GM19043 (cell line): ENCODE results near the gene EPS8.

ENCODE experiments used
- ATAC-seq: cut with Tn5 transposase; IDR thresholded peaks from one replicate; pipeline ENCODE4 v1.9.1; 2021; ENCODE audit warnings: low read depth; ENCODE audit not compliant: unreplicated experiment

The EPS8 gene

DNA sequence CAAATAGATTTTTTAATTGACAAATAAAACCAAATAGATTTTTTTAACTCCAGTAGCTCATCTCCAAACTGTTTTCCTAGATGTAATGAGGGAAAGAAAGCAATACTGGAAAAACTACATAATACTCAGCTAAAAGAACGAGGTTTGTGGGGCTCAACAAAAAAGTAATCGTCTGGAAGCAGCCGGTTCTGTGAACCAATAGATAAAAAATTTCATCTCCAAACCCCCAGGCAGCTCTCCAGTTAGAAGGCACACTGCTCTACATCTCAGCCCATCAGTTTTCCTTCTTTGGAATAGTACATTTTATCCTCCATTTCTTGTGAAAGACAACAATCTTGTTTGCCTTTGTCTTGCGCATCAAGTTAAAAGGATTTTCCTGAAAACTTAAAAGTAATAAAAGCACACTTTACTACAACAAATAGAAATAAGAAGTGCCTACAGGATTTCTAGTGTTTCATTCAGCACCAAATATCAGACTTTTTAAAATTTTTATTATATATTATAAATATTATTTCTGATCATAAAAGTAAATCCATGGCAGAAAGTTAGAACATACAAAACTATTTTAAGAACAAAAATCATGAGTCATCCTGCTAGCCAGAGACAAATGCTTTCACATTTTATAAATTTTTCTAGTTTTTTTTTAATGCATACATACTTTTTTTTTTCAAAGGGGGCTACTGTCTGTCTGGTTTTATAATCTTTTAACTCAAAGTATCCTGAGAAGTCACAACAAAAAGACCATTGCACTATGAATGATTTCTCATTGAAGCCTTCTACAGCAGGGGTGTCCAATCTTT is 67.7 kb downstream of the EPS8 start:
- ATAC-seq, result no peak

DNA sequence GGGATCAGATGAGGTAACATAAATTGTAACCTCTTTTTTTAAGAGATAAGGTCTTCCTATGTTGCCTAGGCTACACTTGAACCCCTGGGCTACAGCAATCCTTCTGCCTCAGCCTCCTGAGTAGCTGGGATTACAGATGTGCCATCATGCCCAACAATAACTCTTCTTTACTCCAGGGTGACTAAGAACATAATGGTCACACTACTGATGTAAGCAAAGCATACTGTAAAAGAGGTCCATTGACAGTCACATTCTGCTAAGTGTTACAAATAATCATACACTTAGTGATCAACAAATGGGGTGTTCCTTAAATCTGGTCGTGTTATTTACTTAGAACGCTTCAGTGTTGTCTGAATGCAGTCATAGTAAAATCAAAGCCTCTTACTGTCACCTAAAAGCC is 68.9 kb downstream of the EPS8 start:
- ATAC-seq, result no peak

DNA sequence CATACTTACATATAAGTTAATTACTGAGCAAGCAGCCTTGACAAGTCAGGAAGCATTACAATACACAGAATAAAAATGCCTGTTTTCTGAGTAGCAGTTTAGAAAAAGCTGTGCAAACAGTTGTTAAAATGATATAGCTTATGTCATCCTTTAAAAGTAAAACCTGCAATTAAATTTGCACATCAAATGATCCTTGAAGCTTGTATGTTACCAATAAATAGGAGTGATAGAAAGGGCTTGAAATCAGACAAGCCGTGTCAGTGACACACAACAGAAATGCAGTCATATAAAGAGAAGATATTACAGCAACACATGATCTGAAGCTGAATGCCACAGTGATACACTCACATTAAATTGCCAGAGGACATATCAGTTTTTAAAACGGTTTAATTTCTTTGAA is 70.0 kb downstream of the EPS8 start:
- no peak for ATAC-seq

DNA sequence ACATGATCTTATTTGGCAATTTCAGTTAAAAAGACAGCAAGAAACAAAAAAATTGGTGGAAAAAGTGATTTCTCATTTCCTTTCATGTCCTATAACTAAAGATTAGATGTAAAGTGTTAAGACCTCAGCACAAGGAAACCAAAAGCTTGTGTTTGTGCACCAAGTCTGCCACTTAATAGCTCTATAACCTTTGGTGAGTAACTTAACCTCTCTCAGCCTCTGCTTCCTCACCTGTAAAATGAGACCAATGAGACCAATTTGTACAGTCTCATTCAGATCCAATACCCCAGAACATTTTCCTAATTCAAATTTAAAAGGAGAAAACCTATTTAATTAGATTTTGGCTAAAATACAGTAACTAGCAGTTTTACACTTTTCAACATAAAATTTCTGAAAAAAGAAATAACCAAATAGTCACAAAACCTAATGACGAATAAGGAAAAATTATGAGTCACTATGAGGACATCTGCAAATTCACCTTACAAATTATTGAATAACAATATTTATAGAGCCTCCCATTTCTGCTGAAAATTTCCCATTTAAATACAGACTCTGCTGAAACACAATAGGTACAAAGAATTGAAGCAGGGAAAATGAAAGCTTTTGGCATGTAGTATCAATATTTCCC is 71.1 kb downstream of the EPS8 start:
- no peak for ATAC-seq

DNA sequence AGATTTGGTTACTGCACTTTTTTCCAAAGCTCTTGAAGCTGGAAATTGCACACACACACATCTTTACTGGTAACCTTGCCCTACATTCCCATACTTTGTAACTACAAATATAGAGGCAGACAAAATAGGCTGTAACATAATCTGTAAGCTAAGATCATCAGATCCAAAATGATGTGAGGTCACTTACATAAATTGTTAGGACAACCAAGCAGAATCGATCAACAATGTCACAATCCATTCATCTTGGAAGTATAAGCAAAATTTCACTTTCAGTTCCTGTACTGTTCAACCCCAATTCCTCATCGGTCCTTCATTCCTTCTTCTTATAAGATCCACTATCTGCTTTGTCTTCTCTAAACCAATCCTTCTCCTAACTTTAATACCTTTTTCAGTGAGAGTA is 72.6 kb downstream of the EPS8 start:
- ATAC-seq, result no peak

DNA sequence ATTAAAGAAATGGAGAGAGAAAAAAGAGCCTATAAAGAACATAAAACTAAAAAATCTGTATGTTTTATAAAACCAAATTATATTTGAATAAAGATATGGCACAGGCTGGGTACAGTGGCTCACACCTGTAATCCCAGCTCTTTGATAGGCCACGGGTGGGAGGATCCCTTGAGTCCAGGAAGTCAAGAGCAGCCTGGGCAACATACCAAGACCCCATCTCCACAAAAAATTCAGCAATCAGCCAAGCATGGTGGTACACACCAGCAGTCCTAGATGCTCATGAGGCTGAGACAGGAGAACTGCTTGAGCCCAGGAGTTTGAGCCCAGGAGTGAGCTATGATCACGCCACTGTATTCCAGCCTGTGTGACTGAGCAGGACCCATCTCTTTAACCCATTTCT is 74.9 kb downstream of the EPS8 start:
- no peak for ATAC-seq

DNA sequence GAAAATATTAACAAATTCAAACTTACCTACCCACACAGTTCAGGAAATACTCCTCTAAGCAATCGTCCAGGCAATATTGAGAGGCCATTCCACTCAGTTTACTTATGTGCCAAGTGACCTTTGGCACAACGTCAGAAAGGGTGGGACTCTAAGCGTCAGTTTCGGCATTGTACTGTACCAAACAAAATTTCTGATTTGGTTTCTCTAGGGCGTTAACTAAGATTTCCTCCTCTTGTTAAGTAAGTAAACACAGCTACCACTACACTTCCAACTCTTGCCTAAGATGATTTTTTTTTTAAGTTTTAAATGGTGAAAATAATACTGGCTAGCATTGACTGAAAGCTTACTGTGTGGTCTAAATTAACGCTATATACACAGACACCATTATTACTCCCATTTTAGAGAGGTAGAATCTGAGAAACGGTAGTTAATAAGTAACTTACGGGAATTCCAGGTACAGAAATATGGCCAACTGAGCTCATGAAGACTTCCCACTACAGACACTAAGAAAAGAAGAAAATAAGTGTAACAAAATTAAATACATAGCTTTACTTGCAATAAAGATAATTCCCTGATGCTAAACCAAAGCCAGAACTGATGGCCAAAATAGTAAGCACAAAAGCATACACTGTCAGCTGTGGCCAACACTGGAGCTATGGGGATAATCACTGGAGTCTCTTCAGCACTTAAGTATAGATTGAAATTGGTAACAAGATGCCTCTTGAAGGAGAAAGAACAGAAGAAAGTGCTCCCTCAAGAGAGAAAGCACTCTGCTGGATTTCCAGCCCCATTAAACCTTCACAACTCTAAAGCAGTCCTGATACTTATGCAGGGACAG is 76.1 kb downstream of the EPS8 start:
- no peak for ATAC-seq

DNA sequence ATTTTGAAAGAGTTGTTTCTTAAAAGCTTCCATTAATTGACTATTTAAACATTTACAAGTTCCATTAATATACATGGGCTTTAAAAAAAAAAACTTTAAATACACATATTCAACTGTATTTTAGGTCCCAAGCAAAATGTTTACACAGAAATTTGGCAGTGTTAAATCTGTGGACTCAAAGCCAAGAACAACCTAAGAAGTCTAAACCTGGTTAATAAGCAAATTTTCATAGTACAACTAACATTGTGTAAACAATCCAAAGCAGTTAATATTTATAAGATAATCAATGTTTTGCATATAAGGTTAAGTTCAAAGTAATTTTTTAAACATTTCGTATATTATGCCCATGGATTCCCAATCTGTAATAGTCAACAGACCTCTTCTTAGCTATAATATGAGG is 77.0 kb downstream of the EPS8 start:
- no peak for ATAC-seq

DNA sequence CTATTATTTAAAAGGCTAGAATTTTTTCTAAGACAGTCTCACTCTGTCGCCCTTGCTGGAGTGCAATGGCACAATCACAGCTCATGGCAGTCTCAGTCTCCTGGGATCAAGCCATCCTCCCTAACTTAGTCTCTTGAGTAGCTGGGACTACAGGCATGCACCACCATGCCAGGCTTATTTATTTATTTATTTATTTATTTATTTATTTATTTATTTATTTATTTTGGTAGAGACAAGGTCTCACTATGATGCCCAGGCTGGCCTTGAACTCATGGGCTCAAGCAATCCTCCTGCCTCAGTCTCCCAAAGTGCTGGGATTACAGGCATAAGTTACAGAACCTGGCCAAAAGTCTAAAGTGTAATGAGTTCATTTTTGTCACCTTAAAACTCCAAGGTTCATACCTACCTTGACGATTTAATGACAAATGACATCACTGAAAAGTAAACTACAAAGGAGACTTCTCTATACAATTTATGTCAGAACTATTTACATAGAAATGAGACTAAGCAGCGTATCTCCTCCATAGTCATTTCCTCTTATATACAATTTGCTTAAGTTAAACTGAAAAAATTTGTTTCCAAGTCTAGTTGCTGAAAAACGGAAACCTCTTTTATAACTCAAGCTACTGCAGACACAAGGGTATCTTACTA is 78.2 kb downstream of the EPS8 start:
- no peak for ATAC-seq

DNA sequence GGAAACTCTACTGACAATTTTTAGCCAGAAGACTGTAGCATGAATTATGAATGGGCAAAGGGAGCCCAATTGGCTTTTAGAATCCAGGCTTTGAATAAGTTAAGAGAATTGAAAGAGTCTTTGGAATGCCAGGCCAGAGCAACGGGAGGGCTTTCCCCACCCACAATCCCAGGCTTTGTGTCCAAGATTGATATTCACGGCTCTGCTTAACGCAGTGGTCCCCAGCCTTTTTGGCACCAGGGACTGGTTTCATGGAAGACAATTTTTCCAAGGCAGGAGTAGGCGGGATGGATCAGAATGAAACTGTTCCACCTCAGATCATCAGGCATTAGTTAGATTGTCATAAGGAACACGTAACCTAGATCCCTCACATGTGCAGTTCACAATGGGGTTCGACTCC is 79.6 kb downstream of the EPS8 start:
- no peak for ATAC-seq

DNA sequence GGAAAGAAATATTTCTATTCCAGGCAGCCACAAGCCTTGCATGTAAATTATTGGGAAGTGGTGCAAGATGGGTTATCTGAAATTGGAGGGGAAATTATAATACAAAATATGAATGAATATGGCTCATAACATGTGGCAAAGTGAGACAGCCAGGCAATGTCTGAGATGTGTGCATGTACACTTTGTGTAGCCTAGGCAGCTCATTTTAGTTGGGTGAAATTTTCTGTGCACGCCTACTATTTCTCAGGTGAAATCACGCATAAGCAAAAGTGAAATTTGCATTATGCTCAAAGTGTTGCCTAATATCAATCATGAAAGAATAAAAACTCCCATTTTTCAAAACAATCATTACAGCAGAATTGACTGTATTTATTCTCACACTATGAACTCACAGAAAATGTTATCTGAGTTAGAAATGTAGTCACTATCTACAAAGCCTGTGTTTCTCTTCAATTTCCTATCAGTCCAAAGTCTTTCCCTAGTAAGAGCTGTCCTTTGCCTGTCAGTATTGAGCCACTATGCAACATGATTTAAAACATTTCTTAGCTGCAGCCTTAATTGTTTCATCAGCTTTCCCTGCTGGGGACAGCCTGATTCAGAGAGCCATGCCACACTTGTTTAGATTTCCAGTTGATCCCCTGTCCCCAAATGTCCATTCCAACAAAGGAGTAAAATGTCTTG is 80.7 kb downstream of the EPS8 start:
- ATAC-seq, result no peak

DNA sequence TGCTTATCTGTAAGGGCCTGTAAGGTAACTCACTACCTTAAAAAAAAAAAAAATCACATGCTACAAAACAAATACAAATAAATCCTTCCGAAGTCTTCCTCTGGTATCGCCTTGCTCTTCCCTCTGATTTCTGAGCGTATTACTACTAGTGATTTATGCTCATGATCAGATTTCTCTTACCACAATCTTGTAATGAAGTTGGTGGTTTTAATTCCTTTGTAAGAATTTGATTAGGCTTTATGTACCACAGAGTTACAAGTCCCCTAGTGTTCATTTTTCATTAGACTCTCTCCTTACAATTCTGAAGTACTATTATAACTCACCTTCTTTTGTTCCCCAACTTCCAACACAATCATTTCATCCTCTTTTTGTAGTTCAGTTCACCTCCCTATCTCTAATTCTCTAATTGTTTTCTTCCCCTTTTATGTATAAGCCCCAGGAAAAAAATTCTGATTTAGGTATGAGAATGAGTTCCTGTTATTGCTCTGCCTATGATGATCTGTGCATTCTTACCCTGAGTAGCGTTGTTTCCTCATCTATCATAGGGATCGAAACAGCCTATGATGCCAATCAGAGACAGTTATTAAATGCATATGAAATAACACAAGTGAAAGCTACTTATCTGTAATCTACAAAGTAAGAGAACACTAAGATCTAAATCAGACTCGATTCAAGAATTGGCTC is 81.5 kb downstream of the EPS8 start:
- ATAC-seq, result no peak

DNA sequence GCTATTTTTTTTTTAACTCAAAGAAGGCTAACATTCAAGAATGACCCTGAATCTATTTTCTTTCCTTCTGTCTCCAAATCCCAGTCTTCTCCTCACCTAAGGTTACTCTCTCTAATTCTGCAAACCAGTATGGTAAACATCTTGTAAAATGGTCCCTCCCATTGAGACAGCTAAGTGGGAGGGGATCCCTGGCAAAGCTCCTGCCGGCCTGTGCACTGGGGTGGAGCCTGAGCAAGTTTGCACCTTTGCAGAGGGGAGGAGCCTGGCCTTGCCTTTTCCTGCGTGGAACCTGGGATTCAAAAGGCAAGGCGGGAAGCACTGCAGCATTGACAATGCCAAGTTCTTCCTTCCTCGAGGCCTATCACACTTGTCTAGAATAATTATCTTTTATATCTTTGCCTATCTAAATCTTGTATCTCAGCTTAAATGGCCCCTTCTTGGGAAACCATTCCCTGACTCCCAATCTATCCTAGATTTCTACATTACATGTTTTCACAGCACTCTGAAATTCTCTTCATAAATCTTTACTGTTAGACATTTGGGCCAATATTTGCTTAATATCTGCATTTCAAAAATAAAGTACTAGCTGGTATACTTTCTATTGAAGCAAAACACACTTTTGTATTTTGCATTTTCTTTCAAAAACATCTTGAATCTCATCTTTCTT is 83.0 kb downstream of the EPS8 start:
- ATAC-seq, result no peak

DNA sequence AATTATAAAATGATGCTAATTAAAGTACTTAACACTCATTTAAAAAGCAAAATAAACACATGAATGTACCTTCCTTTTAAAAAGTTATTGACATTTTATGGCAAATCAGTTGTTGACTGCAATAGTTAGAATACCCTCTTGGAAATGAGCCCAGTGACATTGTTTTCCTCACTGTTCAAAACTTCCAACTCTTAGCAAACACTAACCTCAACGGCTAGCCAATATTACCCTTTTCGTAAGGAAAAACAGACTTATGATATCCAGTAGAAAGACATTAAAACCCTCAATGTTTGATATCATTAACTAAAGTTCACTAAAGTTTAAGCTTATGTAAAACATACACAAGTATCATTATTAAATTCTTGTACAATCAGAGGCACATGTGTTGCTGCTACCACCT is 83.6 kb downstream of the EPS8 start:
- no peak for ATAC-seq

DNA sequence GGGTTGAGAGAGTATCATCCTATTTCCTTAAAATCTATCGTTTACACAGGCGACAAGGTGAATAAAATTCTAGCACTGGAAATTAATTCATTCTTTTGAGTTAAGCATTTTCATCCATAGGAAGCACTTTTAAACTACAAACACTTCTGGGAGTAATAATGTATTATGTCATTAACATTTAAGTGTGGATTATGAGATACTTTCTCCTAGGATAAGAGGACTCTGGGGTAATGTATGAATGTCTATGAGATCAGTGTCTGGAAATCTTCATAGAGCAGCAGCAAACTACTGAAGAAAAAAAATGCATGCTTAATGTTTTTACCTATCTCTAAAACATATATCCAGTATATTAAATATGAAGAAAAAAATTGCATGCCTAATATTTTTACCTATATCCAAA is 86.9 kb downstream of the EPS8 start:
- no peak for ATAC-seq

DNA sequence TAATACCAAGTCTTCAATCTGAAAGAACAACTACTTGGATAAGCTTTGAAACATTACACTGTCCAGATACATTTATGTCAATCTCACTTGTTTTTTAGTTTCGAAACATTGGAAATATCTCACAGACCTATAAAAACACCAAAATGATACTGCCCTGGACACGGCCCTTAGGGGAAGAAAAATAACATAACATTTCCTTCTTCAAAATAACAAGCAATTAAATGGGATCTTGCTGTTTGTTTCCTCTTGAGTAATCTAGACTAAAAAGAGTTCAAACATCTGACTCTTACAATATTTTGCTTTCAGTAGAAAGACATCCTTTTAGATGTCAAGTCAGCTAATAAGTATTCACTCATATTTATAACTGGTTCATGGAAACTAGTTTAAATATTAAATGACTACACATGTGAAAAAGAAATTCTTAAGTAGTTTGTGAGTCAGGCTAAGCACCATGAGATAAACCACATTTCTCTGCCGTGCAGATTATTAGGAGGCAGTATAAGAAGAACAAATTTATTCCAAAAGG is 87.5 kb downstream of the EPS8 start:
- no peak for ATAC-seq

DNA sequence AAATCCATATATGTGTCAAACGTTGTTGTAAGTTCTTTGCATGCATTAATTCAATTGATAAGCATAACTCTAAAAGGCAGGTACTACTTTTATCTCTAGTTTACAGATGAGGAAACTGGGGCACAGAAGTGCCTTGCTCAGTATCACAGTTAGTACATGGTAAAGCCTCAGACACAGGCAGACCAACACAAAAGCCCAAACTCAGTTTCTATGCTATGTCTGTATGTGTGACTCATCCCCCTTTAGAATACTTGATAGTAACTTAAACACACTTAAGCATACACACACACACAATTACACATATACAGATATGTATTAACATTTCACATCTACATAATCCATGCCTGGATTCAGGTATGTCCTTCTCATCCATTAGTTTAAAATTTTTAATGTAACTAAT is 88.0 kb downstream of the EPS8 start:
- ATAC-seq, result no peak

DNA sequence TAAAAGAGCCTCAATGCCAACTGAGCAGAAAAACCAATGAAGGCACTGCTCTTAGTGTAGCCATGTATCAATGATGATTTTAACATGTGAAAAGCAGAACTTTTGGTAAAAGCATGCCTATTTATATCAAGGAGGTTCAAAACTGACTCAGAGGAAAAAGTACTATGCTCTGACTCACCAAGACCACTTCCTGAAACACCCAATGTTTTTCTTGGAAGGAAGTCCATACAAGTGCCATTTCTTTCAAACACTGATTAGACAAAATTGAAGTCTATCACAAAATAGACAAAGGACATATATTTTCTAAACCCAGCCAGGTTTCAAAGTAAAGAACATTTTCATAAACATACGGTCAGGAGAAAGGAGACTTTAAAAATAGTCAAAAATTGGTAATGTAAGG is 88.6 kb downstream of the EPS8 start:
- ATAC-seq, result peak; percentile 60

DNA sequence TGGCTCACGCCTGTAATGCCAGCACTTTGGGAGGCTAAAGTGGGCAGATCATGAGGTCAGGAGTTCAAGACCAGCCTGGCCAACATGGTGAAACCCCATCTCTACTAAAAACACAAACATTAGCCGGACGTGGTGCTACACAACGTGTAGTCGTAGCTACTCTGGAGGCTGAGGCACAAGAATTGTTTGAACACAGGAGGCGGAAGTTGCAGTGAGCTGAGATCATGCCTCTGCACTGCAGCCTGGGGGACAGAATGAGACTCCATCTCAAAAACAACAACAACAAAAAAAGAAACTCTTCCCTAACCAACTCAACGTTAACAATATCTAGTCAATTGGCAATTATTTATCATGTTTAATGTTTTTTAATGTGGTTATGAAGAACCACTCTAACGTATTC is 89.3 kb downstream of the EPS8 start:
- ATAC-seq, result no peak
